ENCODE data around the gene C9orf57. TPM values are rescaled to one million over a fixed set of nuclear protein-coding genes. Genes with fewer than 3 reads are reported as not detected.
A peak's percentile ranks its signal among the peaks of the same experiment; 100 is the strongest.

Gene C9orf57
- total RNA-seq, 6 experiments from 2014 or later: not detected

- no peaks in the 10 kb centered on the region for H3K9me3 Mint-ChIP-seq
- no peak overlapping the region for H3K4me3 Mint-ChIP-seq
- DNase-seq: peak; percentile 72
- peaks cover 25% of the 10 kb centered on the region for H3K27me3 Mint-ChIP-seq (ENCODE audit: insufficient read depth)
- no peaks in the 10 kb centered on the region for H3K36me3 Mint-ChIP-seq (ENCODE audit: low read depth)
- peaks cover 24% of the 10 kb centered on the region for H3K4me1 Mint-ChIP-seq (ENCODE audit: low read depth)
- TF ChIP-seq CTCF (IDR thresholded peaks at IDR 0.05): peak; percentile 99
- no peak overlapping the region for H3K27ac Mint-ChIP-seq
Measured at GRCh38 chr9:72038890-72039410, 21.5 kb downstream of the C9orf57 start.

- no peaks in the 10 kb centered on the region for H3K9me3 Mint-ChIP-seq
- no peak for TF ChIP-seq CTCF (IDR thresholded peaks at IDR 0.05)
- H3K27me3 Mint-ChIP-seq (ENCODE audit: insufficient read depth): peaks cover 21% of the 10 kb centered on the region
- no peak for DNase-seq
- no peaks in the 10 kb centered on the region for H3K36me3 Mint-ChIP-seq (ENCODE audit: low read depth)
- no peak overlapping the region for H3K27ac Mint-ChIP-seq
- no peak overlapping the region for H3K4me3 Mint-ChIP-seq
- peaks cover 24% of the 10 kb centered on the region for H3K4me1 Mint-ChIP-seq (ENCODE audit: low read depth)
Measured at GRCh38 chr9:72038408-72038807, 22.0 kb downstream of the C9orf57 start.

DNA sequence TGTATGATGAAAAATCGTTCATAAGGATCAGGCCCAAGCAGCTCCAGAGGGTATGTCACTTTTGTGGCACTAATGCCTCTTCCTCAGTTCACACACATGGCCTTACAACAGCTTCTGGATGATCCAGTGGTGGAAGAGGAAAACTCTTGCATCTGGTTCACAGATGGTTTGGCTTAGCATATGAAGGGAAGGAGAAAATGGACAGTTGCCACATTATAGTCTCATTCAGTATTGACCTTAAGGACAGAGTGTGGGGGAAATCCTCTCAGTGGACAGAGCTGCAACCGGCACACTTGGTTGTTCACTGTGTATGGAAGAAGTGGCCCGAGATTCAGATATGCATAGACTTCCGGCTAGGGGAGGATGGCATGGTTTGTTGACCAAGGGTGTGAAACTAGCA is 22.8 kb downstream of the C9orf57 start:
- H3K9me3 Mint-ChIP-seq: no peaks in the 10 kb centered on the region
- DNase-seq: no peak
- no peaks in the 10 kb centered on the region for H3K36me3 Mint-ChIP-seq (ENCODE audit: low read depth)
- H3K27me3 Mint-ChIP-seq (ENCODE audit: insufficient read depth): peaks cover 15% of the 10 kb centered on the region
- TF ChIP-seq CTCF (IDR thresholded peaks at IDR 0.05): no peak
- H3K4me3 Mint-ChIP-seq: no peak overlapping the region
- H3K4me1 Mint-ChIP-seq (ENCODE audit: low read depth): peaks cover 19% of the 10 kb centered on the region
- H3K27ac Mint-ChIP-seq: no peak overlapping the region

GRCh38 chr9:72030767-72031166 is 29.6 kb downstream of the C9orf57 start:
- Mint-ChIP-seq H3K36me3 (ENCODE audit: low read depth) (no peaks in the 10 kb centered on the region), H3K27ac (no peak overlapping the region), H3K4me1 (ENCODE audit: low read depth) (peaks cover 5% of the 10 kb centered on the region), H3K9me3 (no peaks in the 10 kb centered on the region), H3K27me3 (ENCODE audit: insufficient read depth) (peaks cover 6% of the 10 kb centered on the region), H3K4me3 (no peak overlapping the region)
- no peak for DNase-seq
- no peak for TF ChIP-seq CTCF (IDR thresholded peaks at IDR 0.05)

DNA sequence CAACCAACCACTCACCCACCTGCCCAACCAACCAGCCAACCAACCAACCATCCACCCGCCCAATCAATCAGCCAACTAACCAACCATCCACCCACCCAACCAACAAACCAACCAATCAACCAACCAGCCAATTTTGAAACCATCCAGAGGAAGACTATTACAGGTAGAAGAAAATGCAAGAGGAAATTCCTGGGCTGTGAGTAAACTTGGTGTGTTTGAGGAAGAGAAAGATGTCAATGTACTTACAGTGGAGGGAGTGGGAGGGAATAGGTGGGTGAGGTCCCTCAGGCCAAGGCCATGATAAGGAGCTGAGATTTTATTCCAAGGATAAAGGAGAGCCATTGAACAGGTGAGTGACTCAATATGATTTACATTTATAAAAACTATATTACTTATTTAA is 30.4 kb downstream of the C9orf57 start:
- no peak for DNase-seq
- no peak overlapping the region for H3K4me3 Mint-ChIP-seq
- no peaks in the 10 kb centered on the region for H3K9me3 Mint-ChIP-seq
- no peak for TF ChIP-seq CTCF (IDR thresholded peaks at IDR 0.05)
- peaks cover 10% of the 10 kb centered on the region for H3K4me1 Mint-ChIP-seq (ENCODE audit: low read depth)
- no peaks in the 10 kb centered on the region for H3K36me3 Mint-ChIP-seq (ENCODE audit: low read depth)
- peaks cover 3% of the 10 kb centered on the region for H3K27me3 Mint-ChIP-seq (ENCODE audit: insufficient read depth)
- no peak overlapping the region for H3K27ac Mint-ChIP-seq

DNA sequence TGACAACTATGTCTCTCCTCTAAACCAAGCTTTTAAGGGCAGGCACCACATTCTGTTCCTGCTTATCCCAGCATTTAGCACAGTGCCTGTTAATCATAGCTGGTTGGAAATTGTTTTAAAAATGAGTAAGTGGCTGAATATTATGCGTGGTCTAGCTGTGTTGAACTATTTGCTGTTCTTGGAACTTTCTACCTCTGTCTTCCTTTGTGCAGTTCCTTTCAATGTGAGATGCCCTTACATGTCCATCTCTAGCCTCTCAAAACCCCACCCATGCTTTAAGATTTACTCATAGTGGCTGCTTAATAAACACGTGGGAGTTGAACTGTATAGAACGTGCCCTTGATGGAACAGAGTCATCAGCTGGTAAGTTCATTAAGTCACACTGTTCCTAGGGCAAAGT is 34.5 kb downstream of the C9orf57 start:
- Mint-ChIP-seq H3K4me3 (no peak overlapping the region), H3K9me3 (no peaks in the 10 kb centered on the region), H3K27me3 (ENCODE audit: insufficient read depth) (peaks cover 2% of the 10 kb centered on the region), H3K27ac (peak overlapping the region; percentile 7; the same call in 1 of the 2 replicates), H3K4me1 (ENCODE audit: low read depth) (peaks cover 20% of the 10 kb centered on the region), H3K36me3 (ENCODE audit: low read depth) (no peaks in the 10 kb centered on the region)
- TF ChIP-seq CTCF (IDR thresholded peaks at IDR 0.05): no peak
- peak; percentile 13 for DNase-seq
